Glomerular visceral epithelial cell (primary cell): ENCODE measurements around the gene ITIH1.
"Not testable (repeated sequence)": the region's sequence is repeated elsewhere in the genome, so short reads cannot be mapped to it uniquely, and the experiment has no call there.

Experiments
- DNase-seq: peaks from one replicate; pipeline ENCODE4 v3.0.0-alpha.2; 2016; ENCODE audit errors: extremely low spot score

Gene ITIH1

DNA sequence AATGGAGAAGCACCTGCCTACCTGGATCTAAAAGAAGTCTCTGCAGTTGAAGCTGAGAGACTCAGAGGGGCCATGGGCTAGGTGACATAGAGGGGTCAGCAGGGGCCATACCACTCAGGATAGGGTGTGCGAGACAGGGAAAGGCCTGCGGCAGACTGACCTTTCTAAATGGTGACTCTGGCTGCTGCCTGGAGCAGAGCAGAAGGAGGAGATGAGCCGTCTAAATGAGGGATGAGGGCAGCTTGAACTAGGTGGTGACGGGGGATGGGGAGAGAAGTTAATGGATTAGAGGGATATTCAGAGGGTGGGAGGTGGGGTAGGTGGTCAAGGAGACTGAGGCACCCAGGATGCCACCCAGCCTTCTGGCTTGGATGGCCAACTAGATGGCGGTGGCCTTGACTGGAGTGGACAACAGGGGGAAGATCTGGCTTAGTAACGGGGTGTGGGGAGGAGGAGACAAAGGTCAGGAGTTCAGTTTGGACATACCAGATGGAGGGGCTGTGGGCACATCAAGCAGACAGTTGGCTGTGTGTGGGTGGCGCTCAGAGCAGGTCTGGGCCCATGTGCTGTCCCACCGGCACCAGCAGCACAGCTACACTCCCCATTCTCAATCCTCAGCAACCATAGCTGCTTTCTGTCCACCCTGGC, 3.2 kb upstream of the ITIH1 start:
- DNase-seq, result no peak

DNA sequence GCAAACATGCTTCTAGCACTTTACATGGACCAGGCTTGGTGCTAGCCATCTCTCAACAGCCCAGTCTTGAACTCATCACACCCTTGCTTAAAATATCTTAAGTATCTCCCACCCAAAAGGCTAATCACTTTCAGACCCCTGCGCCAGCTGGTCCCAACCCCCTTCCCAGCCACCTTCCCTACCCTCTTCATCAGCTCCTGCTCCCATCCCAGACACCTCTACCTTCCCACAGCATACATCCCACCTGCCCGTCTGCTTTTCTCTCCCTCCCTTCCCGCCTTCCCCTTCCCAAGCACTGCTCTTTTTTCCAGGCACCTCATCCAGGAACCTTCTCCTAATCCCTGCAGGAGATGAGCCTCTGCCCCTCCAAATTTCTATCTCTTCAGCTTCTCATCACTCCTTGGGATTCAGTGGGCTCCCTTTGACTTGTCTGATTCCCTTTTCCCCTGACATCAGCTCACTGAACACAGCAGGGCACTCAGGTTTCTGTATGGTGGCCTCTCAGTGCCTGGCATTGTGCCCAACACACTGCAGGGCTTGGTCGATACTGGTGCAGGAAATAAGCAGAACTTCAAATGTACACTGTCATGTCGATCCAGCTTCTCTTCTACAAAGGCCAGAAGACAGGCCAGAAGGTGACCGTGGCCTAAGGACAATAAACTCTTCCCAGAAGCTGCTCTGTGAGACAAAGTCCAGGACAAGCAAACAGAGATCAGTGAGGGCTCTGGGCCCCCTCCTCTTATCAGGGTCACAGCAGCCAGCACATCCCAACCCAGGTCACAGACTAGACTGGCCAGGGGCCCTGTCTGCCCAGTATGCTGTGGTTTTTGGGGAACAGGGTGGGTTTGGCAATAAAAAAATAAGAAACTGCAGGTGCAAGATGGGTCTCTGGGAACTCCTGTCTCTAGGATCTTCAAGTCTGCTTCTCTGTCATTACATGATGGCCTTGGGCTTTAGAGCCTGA, 2.2 kb upstream of the ITIH1 start:
- DNase-seq, result no peak

GRCh38 chr3:52775877-52776276, 1.5 kb upstream of the ITIH1 start:
- DNase-seq, result no peak

DNA sequence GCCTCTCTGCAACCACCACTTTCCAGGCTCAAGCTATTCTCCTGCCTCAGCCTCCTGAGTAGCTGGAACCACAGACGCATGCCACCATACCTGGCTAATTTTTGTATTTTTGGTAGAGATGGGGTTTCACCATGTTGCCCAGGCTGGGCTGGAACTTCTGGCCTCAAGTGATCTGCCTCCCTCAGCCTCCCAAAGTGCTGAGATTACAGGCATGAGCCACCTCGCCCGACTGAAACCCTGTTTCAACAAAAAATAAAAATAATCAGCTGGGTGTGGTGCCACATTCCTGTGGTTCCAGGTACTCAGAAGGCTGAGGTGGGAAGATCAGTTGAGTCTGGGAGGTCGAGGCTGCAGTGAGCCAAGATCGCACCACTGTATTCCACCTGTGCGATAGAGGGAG, 913 bp upstream of the ITIH1 start:
- DNase-seq, result not testable (repeated sequence)

GRCh38 chr3:52777959-52778805, 783 bp downstream of the ITIH1 start:
- no peak for DNase-seq

GRCh38 chr3:52779011-52779836, 1.8 kb downstream of the ITIH1 start:
- no peak for DNase-seq

GRCh38 chr3:52779837-52780585, 2.6 kb downstream of the ITIH1 start:
- DNase-seq, result no peak

DNA sequence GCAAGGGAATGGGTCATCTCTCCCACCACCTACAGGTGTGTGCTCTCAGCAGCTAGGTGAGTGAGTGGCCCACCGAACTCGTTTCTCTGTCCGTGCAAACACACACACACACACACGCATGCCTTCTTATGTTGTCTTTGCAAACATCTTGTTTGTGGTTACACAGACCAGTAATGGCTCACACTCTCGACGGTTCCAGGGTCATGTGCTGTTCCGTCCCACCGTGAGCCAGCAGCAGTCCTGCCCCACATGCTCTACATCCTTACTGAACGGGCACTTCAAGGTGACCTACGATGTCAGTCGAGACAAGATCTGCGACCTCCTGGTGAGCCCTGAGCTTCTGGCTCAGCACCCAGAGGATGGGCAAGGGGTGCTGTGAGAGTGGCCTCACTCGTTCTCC, 4.3 kb downstream of the ITIH1 start:
- no peak for DNase-seq

GRCh38 chr3:52782412-52783210, 5.2 kb downstream of the ITIH1 start:
- no peak for DNase-seq

DNA sequence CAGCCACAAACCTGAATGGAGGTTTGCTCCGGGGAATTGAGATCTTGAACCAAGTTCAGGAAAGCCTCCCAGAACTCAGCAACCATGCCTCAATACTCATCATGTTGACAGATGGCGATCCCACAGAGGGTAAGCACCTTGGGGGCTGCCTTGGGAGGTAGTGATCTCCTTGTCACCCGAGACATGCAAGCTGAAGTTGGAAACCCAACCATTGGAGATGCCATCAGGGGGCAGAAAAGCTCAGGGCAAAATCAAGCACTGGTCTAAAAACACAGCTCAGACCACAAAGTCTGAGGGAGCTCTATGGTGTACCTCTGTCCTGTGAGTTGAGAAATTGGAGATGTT, 5.8 kb downstream of the ITIH1 start:
- no peak for DNase-seq

DNA sequence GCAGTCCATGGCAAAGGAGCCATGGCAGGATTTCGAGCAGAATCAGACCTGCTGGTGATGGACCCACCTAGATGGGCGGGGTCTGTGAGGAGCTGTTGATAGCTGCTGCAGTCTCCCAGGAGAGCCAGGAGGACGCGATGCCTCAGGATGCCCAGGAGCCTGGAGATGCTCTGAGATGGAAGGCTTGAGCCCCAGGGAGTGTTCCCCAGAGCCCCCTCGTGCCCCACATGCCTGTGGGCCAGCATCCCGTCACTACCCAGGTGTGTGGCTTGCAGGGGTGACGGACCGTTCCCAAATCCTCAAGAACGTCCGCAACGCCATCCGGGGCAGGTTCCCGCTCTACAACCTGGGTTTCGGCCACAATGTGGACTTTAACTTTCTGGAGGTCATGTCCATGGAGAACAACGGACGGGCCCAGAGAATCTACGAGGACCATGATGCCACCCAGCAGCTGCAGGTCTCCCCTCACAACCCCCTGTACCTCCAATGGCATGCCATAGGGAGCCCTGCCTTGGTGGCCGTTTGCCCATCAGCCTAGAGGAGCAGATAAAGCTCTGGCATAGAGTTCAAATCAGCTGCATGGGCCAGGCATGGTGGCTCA, 6.7 kb downstream of the ITIH1 start:
- DNase-seq, result no peak

DNA sequence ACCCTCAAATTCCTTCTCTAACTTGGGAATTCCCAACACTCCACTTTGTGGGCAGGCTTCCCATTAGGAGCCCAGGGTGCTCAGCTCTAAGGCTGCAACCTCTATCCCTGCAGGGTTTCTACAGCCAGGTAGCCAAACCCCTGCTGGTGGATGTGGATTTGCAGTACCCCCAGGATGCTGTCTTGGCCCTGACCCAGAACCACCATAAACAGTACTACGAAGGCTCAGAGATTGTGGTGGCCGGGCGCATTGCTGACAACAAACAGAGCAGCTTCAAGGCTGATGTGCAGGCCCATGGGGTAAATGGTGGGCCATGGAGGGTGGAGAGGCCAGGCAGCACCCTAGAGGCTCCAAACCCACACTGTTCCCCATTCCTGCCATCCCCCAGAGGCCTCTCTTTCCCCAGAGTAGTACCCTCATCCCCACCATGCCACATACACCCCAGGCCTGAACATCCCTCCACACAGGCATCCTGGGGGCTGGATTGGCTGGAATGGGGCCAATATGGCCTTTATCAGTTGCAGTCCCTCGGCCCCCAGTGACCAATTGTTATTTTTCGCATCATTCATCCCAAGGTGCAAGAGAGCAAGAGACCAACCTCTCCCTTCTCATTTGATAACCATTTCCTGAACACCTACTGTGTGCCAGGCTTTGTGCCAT, 7.7 kb downstream of the ITIH1 start:
- no peak for DNase-seq

GRCh38 chr3:52786330-52787215, 9.2 kb downstream of the ITIH1 start:
- no peak for DNase-seq

GRCh38 chr3:52787246-52787645, 9.8 kb downstream of the ITIH1 start:
- DNase-seq, result no peak

DNA sequence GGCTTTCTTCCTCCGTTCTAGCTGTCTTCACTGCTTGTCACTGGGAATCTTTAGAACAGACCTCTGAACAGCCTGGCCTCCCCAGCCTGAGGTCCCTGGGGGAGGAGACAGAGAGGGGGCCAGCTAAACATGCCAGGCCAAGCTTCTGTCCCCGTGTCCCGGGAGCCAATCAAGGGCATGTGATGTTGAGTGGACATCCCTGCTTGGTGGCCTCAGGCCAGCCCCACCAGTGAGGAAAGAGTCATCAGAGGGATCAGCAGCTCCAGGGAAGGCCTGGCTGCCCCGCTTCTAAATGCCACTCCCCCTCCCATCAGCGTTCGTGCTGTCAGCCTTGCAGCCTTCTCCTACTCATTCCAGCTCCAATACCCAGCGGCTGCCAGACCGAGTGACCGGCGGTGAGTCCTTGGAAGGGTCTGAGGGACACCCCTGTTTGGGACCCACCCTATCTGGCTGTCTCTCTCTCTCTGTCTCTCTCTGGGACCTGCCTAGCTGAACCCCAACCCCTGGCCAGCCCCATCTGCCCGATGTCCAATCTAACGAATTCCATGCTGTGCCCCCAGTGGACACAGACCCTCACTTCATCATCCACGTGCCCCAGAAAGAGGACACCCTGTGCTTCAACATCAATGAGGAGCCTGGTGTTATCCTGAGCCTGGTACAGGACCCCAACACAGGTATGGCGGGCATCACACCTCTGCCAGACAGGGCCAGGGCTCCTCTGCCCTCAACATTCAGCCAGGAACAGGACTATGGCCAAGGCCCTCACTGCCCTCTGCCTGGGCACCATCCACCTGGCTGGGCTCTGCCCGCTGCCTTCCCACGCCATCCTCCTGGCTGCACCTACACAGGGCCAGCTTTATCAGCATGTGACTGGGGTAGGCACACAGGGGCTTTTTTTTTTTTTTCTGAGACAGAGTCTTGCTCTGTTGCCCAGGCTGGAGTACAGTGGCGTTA, 10.6 kb downstream of the ITIH1 start:
- no peak for DNase-seq

DNA sequence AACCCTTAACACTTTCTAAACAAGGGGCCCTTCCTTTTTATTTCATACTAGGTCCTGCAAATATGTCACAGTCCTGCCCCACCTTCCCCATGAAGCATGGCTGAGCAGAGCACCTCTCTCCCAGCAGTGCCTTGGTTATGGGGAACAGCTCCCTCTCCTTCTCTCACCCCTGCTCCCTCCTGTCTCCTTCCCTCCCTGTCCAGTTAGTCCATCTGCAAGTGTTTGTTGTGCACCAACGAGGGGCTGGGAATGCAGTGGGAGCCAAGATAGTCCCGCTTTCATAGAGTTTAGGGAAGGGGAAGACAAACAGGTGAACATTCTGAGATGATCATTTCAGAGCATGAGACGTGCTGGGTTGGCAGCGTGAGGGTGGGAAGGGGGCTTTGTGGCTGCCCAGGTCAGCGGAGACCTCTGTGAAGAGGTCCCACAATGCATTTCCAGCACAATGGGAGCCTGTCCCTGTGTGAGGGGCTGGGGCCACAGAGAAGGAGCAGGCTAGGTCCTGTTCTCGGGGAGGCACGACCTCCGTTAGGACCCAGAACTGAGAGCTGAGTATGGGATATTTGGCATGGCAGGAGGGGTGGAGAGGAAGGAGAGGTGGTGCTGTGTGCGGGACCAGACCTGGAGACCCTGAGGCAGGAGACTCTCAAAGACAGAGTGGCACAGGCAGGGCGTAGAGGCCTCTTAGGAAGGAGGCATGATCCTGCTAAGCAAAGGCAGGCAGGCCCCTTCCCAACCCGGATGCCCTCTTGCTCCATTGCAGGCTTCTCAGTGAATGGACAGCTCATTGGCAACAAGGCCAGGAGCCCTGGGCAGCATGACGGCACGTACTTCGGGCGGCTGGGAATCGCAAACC, 11.7 kb downstream of the ITIH1 start:
- DNase-seq, result no peak
